Stimulated activated naive CD4-positive, alpha-beta T cell treated with Interleukin-2 at 50 U/mL for 16 hours (primary cell): ENCODE data around the gene FBRSL1.
"Not testable (repeated sequence)": the region's sequence is repeated elsewhere in the genome, so short reads cannot be mapped to it uniquely, and the experiment has no call there.

Experiments used
- DNase-seq: peaks from one replicate; lab custom pipeline; 2025; lab: John Stamatoyannopoulos, UW

FBRSL1 gene

GRCh38 chr12:132453361-132454192 is 36.4 kb upstream of the FBRSL1 start:
- DNase-seq, result no peak

- no peak for DNase-seq
These were observed 35.6 kb upstream of the FBRSL1 start for GRCh38 chr12:132454193-132454932.

- DNase-seq, result no peak
These were observed 35.0 kb upstream of the FBRSL1 start for GRCh38 chr12:132454933-132455418.

GRCh38 chr12:132455565-132455964 is 34.4 kb upstream of the FBRSL1 start:
- no peak for DNase-seq

GRCh38 chr12:132456186-132456943 is 33.6 kb upstream of the FBRSL1 start:
- DNase-seq, result no peak

GRCh38 chr12:132456944-132457495 is 32.9 kb upstream of the FBRSL1 start:
- DNase-seq, result no peak

GRCh38 chr12:132458441-132458840 is 31.5 kb upstream of the FBRSL1 start:
- no peak for DNase-seq

- DNase-seq, result no peak
These were observed 30.9 kb upstream of the FBRSL1 start for GRCh38 chr12:132458846-132459641.

- no peak for DNase-seq
These were observed 29.4 kb upstream of the FBRSL1 start for GRCh38 chr12:132460571-132460970.

- no peak for DNase-seq
These were observed 28.4 kb upstream of the FBRSL1 start for GRCh38 chr12:132461526-132461925.

- no peak for DNase-seq
These were observed 27.2 kb upstream of the FBRSL1 start for GRCh38 chr12:132462788-132463187.

GRCh38 chr12:132463284-132463924 is 26.5 kb upstream of the FBRSL1 start:
- DNase-seq, result not testable (repeated sequence)

- DNase-seq, result not testable (repeated sequence)
These were observed 25.6 kb upstream of the FBRSL1 start for GRCh38 chr12:132464304-132464703.

- no peak for DNase-seq
These were observed 25.1 kb upstream of the FBRSL1 start for GRCh38 chr12:132464820-132465219.

GRCh38 chr12:132465269-132466190 is 24.4 kb upstream of the FBRSL1 start:
- DNase-seq, result no peak

- no peak for DNase-seq
These were observed 23.4 kb upstream of the FBRSL1 start for GRCh38 chr12:132466241-132467201.

- no peak for DNase-seq
These were observed 22.4 kb upstream of the FBRSL1 start for GRCh38 chr12:132467511-132467910.

- no peak for DNase-seq
These were observed 20.5 kb upstream of the FBRSL1 start for GRCh38 chr12:132469423-132469822.
